Epithelial cell of esophagus (primary cell): ENCODE results near the gene C19orf25.
A peak's percentile ranks its signal among the peaks of the same experiment; 100 is the strongest.
"Not testable (repeated sequence)": the region's sequence is repeated elsewhere in the genome, so short reads cannot be mapped to it uniquely, and the experiment has no call there.

Experiments used
- DNase-seq: peaks from one replicate; pipeline ENCODE4 v3.0.0; 2010; ENCODE audit warnings: low read depth
- H3K4me3 ChIP-seq: 2 replicates; pipeline ENCODE4 v1.5.1; 2011; ENCODE audit warnings: mild to moderate bottlenecking, low read length, control low read depth
- TF ChIP-seq, protein P1 (sequence below): IDR thresholded peaks from 2 replicates; pipeline ENCODE4 v1.5.1; 2011; ENCODE audit warnings: low read depth, mild to moderate bottlenecking, low read length, control low read depth, inconsistent platforms; ENCODE audit not compliant: insufficient read depth; ENCODE audit errors: missing control alignments

Gene C19orf25

DNA sequence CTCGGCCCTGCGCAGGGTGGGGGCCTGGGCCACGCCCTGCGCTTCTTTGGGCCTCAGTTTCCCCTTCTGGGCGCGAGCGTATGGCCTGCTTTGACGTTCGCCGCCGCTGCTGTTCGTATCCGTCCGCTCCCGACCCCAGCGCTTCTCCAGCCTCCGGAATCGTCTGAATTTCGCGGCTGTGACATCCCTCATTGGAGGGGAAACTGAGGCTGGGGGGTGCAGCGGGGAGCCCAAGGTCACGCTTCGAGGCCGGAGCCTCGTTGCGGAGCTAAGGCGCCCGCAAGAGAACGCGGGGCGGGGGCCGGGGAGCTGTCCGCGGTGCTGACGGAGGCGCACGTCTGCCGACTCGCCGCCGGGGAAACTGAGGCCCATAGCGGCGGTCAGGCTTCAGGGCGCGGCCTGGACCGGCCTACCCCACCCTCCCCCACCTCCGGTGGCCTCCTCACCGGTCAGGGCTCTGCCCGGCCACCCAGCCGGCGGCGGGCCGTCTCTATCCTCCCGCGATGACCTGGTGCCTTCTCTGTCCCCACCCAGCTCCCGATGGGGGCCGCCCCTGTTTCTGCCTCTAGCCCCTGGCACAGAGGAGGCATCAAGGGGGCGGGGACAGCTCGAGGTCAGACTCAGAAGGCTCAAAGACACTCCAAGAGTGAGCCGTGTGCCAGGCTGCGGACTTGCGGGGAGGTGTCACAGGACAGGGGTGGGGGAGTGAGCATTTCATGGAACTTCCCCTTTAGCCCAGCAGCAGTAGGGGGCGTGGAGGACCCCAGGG, 32.1 kb downstream of the C19orf25 start:
- TF ChIP-seq, protein P1, sequence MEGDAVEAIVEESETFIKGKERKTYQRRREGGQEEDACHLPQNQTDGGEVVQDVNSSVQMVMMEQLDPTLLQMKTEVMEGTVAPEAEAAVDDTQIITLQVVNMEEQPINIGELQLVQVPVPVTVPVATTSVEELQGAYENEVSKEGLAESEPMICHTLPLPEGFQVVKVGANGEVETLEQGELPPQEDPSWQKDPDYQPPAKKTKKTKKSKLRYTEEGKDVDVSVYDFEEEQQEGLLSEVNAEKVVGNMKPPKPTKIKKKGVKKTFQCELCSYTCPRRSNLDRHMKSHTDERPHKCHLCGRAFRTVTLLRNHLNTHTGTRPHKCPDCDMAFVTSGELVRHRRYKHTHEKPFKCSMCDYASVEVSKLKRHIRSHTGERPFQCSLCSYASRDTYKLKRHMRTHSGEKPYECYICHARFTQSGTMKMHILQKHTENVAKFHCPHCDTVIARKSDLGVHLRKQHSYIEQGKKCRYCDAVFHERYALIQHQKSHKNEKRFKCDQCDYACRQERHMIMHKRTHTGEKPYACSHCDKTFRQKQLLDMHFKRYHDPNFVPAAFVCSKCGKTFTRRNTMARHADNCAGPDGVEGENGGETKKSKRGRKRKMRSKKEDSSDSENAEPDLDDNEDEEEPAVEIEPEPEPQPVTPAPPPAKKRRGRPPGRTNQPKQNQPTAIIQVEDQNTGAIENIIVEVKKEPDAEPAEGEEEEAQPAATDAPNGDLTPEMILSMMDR: no peak
- no peak overlapping the region for H3K4me3 ChIP-seq
- DNase-seq: no peak

DNA sequence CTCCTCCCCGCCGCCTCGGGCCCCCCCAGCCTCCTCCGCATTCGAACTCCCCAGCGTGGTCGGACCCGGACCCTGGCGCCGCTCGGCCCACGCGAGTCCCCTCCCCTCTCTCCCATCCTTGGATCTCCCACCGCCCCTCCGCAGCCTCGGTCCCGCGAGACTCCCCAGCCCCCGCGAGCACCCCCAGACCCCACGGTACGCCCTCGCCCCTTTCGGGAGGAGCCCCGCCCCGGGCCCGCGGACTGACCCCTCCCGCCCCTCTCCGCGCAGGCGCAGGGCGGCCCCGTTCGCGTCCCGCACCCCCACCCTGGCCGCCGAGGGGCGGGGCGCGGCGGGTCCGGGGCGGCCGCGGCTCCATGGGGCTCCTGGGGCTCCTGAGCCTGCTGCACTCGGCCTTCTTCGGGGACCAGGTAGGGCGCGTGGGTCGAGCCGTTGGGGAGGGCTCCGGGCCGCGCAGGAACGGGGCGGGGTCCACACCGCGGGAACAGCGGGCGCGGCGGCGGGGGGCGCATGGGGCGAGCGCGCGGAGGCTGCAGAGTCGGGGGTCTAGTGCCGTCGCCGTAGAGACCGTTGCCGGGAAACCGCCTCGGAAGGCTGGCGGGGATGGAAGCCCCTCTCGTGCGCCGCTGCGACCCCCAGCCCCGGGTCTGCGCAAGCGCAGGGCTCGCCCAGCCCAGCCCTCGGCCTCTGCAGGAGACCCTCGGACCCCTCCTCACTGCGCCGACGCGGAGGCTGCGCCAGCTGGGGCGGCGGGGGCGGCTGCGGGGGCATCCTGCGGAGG, 32.9 kb downstream of the C19orf25 start:
- no peak overlapping the region for H3K4me3 ChIP-seq
- TF ChIP-seq, protein P1: no peak
- DNase-seq: no peak

DNA sequence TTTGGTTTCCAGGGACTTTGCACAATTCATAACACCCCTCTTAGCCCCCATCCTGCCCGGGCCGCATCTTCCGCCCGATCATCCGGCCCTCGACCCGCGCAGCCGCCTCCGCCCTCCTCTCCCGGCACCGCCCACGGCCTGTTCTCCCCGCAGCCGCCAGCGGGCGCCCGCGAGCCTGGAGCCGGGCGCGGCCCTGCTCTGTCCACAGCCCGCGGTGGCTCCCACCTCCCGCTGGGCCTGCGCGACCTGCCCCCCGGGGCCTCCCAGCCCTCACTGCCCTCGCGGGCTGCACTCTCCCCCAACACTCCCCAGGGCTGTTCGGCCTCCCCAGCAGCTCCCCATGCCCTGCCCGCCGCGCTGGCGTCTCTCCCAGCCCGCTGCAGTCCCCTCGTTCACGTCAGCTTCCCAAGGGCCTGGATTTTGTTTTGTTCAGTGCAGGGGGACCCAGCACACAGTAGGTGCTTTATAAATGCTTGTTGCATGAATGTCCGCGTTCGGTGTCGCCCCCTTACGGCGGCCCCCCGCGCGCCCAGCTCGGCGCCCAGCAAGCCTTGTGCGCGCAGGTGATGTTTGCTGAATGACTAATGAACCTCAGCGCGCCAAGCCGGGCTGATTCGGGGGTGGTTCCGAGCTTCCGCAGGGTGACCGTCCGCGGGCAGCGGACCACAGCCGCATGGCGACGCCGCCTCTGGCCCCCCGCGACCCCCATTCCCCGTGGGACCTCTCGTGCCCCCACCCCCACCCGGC, 33.7 kb downstream of the C19orf25 start:
- TF ChIP-seq, protein P1: peak; percentile 40
- no peak overlapping the region for H3K4me3 ChIP-seq
- peak; percentile 62 for DNase-seq

DNA sequence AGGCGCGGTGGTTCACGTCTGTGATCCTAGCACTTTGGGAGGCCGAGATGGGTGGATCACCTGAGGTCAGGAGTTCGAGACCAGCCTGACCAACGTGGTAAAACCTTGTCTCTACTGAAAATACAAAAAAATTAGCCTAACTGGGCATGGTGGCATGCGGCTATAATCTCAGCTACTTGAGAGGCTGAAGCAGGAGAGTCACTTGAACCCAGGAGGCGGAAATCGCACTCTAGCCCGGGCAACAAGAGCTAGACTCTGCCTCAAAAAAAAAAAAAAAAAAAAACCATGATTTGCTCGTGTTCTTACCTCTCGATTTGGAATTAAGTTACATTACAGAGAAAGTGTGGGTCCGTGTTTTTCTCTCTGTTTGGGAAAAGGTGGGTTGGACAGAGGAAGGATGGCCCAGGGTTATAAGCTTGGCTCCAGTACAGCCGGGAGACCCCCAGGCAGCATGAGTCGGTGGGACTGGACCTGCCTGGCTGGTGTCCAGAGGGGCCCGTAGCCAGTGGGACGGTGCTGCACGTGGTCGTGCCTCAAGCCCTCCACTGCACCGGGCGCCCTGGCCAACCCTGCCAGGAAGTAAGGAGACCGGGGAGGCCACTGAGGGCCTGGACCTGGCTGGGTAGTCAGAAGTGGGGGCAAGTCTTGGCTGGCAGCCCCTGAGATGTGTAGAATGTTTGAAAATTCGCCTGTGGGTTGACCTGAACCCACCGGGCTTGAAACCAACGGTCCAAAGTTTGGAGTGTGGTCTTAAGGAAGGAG, 37.2 kb downstream of the C19orf25 start:
- no peak overlapping the region for H3K4me3 ChIP-seq
- no peak for DNase-seq
- TF ChIP-seq, protein P1: no peak

DNA sequence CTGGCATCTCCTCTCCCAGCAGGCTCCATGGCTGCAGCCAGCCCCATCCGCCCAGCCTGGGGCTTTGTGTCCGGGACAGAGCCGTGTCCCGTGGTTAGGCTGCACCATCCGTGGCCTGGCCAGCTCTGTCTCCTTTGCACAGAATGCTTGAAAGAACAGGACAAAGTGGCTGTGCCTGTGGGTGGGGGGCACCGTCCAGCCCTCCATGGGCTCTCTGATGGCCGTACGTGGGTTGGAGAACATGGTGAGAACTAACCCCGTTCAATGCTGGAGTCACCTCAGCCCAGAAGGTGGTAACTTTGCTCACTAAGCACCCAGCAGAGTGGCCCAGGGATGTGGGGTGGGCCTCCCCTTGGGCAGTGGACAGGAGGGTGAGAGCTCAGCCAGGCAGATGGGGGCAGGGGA, 38.0 kb downstream of the C19orf25 start:
- no peak for DNase-seq
- no peak overlapping the region for H3K4me3 ChIP-seq
- TF ChIP-seq, protein P1: no peak

DNA sequence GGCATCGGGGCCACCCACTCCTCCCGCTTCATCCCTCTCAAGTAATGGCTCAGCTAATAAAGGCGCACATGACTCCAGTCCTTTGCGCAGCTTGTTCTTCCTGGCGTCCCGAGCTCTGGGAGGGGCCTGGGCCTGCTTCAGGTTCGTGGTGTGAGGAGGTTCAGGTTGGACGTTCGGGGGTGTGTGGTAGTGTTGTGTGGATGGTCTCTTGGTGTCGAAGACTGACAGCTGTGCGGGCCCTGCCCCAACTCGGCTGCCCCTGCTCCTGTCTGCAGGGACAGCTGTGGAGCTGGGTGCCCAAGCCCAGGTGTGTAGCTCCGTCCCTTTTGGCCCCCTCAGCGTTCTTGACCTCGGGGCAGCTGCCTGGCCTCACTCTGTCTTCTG, 38.6 kb downstream of the C19orf25 start:
- H3K4me3 ChIP-seq: no peak overlapping the region
- TF ChIP-seq, protein P1: no peak
- DNase-seq: no peak

DNA sequence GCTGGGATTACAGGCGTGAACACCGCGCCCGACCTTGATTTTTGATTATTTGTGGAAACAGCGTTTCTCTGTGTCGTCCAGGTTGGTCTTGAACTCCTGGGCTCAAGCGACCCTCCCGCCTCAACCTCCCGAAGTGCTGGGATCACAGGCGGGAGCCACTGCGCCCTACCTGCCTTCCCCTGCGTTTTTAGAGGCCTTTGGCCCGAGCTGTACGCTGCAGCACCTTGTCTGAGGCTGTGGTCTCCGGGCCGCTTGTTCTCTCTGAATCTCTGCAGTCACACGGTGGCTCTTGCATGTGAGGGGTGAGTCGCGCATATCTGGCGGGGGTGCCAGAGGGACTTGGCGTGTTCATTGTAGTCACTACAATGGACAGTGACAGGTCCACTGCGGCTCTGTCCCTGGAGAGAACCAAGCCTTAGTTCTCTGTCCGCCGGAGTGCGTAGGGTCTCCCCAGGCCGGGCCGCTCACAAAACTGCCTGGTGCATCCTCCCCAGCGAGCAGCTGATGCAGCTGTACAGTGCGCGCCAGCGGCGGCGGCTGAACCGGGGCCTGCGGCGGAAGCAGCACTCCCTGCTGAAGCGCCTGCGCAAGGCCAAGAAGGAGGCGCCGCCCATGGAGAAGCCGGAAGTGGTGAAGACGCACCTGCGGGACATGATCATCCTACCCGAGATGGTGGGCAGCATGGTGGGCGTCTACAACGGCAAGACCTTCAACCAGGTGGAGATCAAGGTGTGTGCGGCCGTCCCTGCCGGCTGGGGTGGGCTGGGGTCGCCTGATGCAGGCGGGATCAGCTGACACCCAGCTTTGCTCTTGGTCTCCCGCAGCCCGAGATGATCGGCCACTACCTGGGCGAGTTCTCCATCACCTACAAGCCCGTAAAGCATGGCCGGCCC, 39.2 kb downstream of the C19orf25 start:
- DNase-seq: not testable (repeated sequence)
- H3K4me3 ChIP-seq: peak overlapping the region; percentile 93
